CD4-positive, alpha-beta T cell treated with Interleukin-17A for 1 hour (primary cell): ENCODE measurements around the gene ISG20.

Source experiments
- DNase-seq: peaks from one replicate; pipeline ENCODE4 v3.0.0-alpha.2; 2020

The ISG20 gene

DNA sequence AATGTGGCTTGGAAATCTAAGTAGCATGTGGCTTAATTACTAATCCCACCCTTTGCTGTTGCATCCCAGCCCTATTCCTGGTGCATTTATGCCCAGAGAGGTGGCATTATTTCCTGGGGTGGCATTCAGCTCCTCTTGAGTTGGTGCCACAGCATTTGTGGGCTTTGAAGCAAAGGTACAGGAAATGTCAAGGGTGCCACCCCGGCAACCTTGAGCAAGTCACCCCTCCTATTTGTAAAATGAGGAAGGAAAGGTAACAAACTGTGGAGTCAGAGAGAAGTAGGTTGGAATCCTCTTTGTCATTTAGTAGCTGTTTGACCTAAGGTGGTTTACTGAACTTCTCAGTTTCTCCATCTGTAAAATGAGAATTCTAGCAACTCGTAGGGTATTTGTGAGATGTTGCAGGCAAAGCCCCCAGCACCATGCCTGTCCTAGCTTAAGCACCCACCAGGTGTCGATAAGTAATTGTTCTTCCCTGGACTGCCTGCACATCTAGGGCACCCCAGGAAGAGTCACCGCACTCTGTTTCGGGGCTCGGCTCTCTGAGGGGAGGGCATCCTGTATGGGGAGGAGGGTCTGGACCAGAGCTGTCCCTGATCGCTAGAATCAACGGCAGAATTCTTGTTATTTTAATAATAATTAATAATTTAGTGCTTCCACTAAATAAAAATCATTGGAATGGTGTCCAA, 17.1 kb downstream of the ISG20 start:
- DNase-seq = no peak

DNA sequence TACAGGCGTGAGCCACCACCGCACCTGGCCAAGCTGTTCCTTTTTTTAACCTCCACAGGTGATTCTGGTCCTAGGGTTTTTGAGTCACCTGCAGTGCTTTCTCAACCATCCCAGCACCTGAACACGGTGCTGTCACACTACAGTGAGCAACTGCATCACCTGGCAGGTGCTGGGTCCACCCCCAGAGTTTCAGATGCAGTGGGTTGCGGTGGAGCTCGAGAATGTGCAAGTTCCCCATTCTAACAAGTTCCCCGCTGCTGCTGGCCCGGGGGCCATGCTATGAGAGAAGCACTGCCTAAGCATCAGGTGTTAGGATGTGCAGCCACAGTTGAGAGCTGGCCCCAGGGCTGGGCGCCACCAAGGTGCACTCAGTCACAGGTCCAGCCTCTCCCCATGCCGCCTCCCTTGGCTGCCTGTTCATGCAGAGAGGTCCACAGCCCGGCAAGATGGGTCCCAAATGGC, 18.0 kb downstream of the ISG20 start:
- no peak for DNase-seq

GRCh38 chr15:88657326-88658069, 18.7 kb downstream of the ISG20 start:
- no peak for DNase-seq

DNA sequence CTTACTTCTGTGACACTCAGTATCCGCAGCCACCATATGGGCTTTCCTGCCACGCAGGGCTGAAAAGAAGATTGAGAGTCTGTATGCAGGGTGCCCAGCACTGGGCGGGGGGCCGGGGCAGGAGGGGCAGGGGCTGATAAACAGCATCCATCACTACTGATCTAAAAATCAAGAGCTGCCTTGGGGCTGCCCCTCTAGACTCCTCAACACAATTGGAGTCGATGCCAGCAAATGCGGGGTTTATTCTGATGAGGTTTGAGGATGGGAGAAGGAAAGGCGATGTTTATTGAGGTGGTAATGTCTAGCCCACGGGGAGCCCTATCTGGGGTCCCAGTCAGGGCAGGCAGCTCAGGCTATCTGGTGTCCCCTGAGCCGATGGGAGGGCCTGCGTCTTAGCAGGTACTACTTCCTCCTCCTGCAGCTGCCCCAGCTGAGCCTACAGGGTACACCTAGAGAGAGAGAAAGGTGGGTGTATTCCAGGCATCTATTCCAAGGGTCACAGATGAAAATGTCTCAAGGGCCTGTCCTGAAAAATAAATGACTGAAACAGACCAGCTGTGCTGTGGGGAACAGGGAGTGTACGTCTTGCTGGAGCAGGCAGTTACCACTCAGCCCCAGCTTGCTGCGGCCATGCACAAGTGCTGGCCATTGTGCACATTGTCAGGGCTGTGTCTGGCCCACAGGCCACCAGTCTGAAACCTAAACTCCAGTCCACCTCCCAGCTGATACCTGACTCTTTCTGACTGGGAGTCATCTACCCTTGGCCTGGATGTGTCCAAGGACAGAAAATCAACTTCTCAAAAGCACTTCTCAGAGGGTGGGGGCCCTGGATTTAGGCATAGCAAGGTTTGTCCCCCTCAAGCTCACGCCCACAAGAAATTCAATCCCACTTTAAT, 19.5 kb downstream of the ISG20 start:
- peak; percentile 2 for DNase-seq

DNA sequence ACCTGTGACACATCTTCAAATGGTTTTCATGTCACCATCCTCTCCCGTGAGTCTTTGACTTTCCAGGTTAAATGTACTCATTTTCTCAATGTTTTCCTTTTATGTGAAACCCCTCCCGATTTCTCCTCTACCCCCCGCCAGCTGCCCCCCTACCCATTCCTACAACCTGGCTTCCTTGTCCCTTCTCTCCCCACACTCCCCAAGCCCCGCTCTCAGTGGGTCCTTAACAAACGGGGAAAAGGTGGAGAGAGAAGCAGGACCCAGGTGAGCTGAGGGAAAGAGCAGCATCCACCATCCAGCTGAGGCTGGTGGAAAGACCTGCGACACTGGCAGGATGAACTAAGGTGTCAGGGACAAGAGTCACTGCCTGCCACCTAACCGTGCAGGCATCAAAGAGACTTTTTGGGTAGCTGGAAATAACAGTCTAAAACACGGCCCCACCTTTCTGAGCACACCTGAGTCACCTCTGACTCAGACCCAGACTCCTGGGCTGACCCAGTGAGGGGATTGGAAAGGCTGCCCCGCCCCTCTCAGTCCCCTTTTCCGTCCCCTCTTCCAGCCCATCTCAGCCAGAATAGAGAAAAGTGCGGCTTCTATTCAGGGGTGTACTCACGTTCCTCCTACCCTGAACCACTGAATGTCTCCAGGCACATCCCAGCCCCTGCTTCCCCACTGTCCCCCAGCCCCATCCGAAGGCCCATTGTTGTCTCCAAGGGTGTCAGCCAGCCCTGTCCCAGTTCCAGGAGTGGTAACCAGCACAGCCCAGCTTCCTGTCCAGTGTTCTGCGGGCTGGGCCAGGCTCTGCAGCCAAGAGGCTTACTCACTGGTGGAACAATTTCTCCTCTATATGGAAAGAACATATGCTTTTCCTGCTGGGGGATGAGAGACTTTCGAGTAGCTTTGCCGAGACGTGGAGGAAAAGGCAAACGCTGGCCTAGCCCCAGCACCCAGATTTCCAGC, 20.4 kb downstream of the ISG20 start:
- peak; percentile 14 for DNase-seq

DNA sequence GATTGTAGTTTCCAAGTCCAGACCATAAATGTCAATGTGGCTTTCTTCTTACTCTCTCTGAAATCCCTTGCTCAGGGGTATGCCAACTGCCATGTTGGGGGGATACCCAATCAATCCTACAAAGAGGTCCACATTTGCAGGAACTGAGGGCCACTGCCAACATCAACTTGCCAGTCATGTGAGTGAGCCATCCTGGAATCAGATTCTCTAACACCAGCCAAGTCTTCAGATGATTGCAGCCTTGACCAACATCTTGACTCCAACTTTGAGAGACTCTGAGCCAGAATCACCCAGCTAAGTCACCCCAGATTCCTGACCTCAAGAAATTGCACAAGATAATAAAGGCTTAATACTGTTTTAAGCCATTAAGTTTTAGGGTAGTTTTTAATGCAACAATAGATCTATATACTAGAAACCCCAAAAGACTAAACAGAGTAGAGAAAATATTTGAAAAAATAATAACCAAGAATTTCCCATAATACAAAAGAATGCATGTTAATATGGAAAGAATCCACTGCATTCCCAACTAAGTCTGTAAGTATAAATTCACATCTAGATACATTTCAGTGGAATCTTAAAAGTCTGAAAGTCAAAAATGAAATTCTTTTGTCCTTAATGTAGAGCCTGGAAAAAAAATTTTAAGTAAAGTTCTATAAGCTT, 22.4 kb downstream of the ISG20 start:
- no peak for DNase-seq

DNA sequence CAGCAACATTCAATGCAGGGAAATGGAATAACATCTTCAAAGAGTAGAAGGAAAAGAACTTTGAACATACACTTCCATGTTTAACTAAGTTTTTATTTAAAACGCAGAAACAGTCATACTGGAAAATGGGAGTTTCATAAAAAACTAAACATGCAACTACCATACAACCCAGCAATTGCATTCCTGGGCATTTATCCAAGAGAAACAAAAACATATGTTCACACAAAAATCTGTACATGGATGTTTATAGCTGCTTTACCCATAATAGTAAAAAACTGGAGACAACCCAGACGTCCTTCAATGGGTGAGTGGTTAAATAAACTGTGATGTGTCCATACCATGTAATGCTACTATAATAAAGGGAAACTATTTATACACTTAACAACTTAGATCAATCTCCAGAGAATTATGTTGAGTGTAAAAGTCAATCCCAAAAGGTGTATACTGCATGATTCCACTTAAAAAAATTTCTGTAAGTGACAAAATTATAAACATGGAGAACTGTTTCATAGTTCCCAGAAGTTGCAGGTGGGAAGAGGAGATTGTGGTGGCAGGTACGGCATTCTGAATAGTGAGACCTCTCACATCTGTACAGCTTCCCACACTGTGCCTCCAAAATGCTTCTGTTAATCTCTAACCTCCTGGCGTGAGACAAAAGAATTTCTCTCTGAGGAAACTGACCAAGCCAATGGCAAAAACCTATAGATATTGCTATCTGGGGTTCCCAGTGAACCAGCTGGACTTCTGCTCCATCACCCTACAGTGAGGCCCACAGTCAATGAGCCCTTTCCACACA, 23.1 kb downstream of the ISG20 start:
- DNase-seq = no peak

DNA sequence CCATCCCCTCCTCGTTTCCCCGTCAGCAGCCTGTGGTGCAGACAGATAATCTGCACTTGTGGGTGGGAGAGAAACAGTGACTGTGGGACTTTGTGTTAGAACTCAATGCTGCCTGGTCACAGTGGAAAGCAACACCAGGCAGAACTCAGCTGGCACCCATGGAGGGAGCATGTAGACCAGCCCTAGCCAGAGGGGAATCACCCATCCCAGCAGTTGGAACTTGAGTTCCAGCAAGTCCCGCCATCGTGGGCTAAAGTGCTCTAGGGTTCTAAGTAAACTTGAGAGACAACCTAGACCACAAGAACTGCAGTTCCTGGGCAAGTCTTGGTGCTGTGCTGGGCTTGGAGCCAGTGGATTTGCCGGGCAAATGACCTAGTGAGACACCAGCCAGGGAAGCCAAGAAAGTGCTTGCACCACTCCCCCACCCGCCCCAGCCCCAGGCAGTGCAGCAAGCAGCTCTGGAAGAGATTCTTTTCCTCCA, 24.4 kb downstream of the ISG20 start:
- DNase-seq = peak; percentile 3

- peak; percentile 77 for DNase-seq
Measured at GRCh38 chr15:88664151-88664778, 25.4 kb downstream of the ISG20 start.

- DNase-seq = no peak
Measured at GRCh38 chr15:88674661-88675060, 35.8 kb downstream of the ISG20 start.

DNA sequence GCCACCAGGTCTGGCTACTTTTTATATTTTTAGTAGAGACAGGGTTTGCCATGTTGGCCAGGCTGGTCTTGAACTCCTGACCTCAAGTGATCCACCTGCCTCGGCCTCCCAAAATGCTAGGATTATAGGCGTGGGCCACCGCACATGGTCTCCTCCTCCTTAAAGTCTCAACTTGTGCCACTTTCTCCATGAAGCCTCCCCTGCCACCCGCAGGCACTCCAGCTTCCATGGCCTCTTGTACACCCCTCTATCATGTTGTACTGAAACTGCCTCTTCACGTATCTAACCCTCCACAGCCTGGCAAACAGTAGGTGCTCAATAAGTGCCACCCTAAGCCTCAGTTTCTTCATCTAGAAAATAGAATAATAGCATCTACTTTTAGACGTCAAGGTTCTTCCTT, 39.9 kb downstream of the ISG20 start:
- DNase-seq = no peak

GRCh38 chr15:88680241-88681001, 41.6 kb downstream of the ISG20 start:
- no peak for DNase-seq

GRCh38 chr15:88681610-88682221, 42.9 kb downstream of the ISG20 start:
- no peak for DNase-seq

GRCh38 chr15:88684345-88684744, 45.5 kb downstream of the ISG20 start:
- no peak for DNase-seq

- DNase-seq = no peak
Measured at GRCh38 chr15:88686166-88686565, 47.4 kb downstream of the ISG20 start.

GRCh38 chr15:88688394-88688933, 49.6 kb downstream of the ISG20 start:
- DNase-seq = no peak

DNA sequence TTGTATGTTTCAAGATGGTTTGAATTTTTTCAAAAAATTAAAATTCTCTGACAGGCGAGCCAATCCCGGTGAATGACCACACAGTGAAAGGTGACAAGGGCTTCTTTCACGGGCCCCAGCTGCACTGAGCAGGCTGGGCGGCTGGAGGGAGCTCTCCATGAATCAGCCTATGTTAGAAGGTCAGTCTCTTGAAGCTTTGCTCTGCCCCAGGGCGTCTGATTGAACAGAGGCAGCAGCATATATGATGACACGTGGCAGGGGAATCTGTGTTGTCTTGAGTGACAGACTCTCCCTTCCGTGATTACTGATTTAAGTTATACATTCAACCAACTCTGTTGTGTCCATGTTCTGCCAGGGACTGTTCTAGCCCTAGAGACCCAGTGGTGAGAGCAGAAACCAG, 51.5 kb downstream of the ISG20 start:
- DNase-seq = no peak

DNA sequence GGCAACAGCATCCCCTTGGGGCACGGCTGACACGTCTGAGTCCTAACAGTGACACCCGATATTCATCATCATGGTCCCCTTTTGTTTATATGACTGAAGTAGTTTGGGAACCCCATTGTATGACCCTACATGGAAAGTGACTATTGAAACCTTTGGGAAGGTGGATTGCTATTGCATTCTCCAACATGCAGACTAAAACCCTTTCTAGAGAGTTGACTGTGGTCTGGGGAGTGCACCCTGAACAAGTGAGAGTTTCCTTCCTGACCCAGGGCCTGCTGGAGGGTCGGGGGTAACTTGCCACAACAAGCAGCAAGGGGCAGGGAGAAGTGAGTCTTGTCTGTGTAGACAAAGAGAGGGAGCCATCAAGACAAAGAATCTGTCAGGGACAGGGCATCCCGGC, 54.4 kb downstream of the ISG20 start:
- no peak for DNase-seq

DNA sequence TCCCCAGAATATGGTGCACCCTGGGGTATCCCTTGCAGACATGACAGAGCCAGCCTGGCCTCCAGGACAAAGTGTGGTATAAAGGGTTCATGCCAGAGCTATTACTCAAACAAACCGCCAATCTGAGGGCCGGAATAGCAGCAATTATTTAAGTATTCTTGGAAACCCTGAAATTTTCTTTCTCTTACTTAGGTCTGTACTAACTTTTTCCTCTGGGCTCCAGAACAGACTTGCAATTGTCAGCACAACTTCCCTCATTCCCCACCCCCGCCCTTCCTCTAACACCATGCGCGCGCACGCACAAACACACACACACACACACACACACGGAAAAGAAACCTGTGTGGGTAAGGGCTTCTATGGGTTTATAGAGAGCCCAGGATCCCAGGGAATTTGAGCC, 56.3 kb downstream of the ISG20 start:
- DNase-seq = no peak
